ENCODE data around the gene SYN1.

- no peak for TF ChIP-seq CTCF (IDR thresholded peaks at IDR 0.05)
- no peak for TF ChIP-seq POLR2A (IDR thresholded peaks at IDR 0.05)
- TF ChIP-seq POLR2AphosphoS5 (IDR thresholded peaks at IDR 0.05) = no peak
Observed at GRCh38 chrX:47605024-47605423, 14.6 kb downstream of the SYN1 start.
